NCI-H2029 (cell line): ENCODE results near the gene NMBR.
"Not testable (repeated sequence)": the region's sequence is repeated elsewhere in the genome, so short reads cannot be mapped to it uniquely, and the experiment has no call there.

ENCODE experiments used
- DNase-seq: peaks from one replicate; lab custom pipeline; 2025; lab: John Stamatoyannopoulos, UW

Gene NMBR

DNA sequence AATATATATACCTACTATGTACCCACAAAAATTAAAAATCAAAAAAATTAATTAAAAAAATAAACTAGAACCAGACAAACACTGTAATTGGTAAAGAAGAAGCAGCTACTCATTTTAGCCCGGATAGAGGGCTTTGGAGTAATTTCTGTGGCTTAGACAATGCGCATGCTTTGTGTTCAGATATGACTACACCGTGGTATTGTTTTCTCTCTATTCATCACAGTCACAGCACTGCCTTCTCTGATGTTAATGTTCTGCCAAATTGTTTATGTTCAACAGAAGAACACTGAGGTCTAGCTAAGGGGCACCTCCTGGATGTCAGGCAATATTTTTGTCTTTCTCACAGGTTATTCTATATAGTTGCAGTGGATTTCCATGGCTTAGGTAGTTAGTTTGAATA, 91.7 kb downstream of the NMBR start:
- DNase-seq = no peak

DNA sequence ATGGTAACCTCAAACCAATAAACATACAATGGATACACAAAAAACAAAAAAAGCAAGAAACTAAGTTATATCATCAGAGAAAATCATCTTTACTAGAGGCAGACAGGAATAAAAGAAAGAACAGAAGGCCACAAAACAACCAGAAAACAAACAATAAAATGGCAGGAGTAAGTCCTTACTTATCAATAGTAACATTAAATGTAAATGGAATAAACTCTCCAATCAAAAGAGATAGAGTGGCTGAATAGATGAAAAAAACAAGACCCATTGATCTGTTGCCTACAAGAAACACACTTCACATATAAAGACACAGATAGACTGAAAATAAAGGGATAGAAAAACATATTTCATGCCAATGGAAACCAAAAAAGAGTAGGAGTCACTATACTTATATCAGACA, 95.5 kb downstream of the NMBR start:
- no peak for DNase-seq

DNA sequence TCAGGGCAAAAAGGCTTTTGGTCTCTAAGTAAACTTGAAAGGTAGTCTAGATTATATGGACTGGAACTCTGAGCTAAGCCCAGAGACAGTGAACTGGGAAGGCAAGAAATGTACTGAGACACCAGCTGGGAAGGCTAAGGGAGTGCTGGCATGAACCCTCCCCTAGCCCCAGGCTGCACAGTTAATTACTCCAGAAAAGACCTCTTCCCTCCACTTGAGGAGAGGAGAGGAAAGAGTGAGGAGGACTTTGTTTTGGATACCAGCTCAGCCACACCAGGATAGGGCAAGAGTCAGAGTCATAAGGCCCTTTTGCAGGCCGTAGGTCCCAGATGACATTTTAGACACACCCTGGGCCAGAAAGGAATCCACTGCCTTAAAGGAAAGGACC, 98.3 kb downstream of the NMBR start:
- no peak for DNase-seq

DNA sequence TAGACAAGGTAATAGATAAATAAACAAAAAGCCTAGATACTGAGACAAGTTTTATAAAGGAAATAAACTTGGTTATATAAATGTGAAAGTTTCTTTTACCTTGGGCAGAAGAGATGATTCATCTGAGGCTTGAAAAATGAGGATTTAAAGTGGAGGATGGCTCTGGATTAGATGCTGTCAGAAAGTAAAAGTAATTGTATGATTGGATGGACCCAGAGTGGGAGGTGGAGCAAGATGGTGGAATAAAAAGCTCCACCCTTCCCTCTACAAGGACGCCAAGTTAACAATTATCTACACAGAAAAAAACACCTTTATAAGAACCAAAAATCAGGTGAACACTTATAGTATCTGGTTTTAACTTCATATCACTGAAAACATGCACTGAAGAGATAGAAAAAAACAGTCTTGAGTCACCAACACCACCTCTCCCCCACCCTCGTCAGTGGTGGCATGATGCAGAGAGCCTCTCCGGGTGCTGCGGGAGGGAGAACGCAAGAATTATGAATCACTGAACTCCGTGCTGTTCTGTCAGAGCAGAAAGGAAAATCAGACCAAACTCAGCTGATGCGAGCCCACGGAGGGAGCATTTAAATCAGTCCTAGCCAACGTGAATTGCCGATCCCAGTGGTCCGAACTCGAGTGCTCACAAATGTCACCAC, 98.9 kb downstream of the NMBR start:
- no peak for DNase-seq

DNA sequence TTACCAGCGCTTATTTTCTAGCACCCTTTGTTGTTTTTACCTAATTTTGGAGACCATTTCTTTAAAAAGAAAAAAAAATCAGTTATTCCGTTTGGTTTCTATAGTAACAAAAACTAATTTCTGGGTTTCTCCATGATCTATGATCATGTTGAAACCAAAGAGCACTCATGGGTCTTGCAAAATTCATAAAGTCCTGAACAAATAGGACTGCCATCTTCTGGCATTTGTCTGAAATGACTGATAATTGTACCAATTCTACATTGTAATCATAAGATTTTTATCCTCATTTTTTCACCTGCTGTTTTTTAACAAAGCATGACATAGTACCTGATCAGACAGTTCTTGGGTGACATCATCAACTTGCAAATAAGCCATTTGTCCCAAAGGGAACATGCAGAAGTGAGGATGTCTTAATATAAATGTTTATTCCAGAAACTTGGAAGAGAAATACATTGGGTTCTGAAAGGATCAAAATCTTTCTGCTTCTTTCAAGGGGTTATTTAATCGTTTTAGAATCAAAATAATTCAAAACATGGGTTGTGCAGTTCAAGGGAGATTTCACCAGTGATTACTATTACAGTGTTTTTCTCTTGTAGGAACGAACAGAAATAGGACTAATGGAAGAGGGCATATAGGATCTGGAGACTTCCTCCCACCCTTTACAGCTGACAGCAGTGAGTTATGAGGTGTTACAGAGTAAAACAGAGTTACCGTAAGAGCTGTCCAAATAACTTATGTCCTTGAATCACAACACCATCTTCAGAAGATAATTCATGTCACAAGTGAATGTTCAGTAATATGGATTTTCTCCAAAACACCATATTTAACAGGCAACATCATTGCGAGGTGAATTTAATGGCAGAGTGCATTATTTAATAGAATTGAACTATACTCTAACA, 101.3 kb downstream of the NMBR start:
- DNase-seq = no peak

DNA sequence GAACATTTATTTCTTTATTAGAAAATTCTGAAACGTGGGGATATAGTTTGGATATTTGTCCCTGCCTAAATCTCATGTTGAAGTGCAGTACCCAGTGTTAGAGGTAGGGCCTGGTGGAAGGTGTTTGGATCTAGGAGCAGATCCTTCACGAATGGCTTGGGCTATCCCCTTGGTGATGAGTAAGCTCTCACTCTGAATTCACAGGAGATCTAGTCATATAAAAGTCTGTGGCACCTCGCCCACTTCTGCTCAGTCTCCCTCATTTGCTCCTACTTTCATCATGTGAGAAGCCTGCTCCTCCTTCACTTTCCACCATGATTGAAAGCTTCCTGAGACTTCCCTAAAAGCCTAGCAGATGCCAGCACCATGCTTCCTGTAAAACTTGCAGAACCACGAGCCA, 111.0 kb downstream of the NMBR start:
- no peak for DNase-seq

DNA sequence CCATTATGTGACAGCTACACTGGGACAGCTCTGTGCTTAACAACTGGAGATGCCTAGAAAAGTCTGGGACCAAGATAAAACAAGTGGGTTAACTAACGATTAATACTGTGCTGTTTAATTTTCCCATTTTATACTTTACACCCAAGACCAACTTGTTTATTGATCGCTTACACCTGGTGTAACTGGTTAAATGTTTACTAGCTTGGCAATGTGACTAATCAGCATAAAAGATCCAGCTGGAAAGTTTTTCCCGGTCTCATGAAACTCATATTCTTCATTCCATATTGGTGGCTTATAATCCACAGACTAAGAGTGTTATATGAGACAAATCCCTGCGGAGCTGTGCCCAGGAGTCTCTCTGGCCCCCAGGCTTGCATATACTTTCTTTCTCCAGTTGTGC, 115.9 kb downstream of the NMBR start:
- no peak for DNase-seq

DNA sequence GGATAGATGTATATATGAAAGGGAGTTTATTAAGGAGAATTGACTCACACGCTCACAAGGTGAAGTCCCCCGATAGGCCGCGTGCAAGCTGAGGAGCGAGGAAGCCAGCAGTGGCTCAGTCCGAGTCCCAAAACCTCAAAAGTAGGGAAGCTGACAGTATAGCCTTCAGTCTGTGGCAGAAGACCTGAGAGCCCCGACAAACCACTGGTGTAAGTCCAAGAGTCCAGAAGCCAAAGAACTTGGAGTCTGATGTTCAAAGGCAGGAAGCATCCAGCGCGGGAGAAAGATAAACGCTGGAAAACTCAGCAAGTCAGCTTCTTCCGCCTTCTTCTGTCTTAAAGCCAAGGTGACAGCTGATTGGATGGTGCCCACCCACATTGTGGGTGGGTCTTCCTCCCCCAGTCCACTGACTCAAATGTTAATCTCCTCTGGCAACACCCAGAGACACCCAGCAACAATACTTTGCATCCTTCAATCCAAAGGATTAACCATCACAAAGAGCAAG, 116.8 kb downstream of the NMBR start:
- DNase-seq = no peak

DNA sequence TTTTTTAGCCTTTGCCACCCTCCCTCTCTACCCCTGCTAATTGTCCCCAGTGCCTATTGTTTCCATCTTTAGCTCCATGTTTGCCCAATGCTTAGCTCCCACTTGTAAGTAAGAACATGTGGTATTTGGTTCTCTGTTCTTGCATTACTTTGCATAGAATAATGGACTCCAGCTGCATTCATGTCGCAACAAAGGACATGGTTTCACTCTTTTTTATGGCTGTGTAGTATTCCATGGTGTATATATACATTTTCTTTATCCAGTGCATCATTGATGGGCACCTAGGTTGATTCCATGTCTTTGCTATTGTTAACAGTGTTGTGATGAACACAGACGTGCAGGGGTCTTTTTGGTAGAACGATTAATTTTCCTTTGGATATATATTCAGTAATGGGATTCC, 118.4 kb downstream of the NMBR start:
- DNase-seq = no peak

DNA sequence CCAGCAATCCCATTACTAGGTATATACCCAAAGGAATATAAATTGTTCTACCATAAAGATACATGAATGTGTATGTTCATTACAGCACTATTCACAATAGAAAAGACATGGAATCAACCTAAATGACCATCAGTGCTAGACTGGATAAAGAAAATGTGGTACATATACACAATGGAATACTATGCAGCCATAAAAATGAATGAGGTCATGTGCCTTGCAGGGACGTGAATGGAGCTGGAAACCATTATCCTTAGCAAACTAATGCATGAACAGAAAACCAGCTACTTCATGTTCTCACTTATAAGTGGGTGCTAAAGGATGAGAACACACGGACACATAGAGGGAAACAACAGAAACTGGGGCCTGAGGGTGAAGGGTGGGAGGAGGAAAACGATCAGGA, 119.1 kb downstream of the NMBR start:
- not testable (repeated sequence) for DNase-seq

DNA sequence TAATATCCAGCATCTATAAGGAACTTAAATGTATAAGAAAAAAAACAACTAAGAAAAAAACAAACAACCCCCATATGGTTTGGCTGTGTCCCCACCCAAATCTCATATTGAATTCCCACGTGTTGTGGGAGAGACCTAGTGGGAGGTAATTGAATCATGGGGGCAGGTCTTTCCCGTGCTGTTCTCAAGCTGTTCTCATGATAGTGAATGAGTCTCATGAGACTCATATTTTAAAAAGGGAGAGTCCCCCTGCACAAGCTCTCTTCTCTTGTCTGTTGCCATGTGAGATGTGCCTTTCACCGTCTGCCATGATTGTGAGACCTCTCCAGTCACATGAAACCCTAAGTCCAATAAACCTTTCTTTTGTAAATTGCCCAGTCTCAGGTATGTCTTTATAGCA, 119.8 kb downstream of the NMBR start:
- DNase-seq = no peak

DNA sequence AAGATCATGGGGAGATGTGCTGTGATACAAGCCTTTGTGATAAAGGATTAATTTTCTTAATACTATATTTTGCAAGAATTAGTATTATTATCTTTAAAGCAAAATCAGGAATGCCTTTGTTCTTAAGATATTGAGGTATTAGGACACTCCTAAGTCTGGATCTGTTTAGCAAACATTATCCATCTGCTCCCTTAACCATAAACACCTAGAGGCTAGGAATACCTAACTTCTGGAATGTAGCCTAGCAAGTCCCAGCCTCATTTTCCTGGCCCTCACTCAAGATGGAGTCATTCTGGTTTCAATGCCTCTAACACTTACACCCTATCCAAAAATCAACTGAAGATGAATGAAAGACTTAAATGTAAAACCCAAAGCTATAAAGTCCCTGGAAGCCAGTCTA, 120.5 kb downstream of the NMBR start:
- no peak for DNase-seq
